OCI-LY3 (cell line): ENCODE measurements around the gene SH3RF3.

Experiments used
- EZH2phosphoT487 ChIP-seq: fragments of 200-600 bp; shearing (Covaris generic); IDR thresholded peaks from 2 replicates; pipeline ENCODE4 v1.6.1; 2018; ENCODE audit warnings: antibody characterized with exemption, mixed run types, low read depth
- TF ChIP-seq, protein P1 (sequence below): fragments of 200-600, 300-600 bp; sonication (generic); IDR thresholded peaks from 2 replicates; pipeline ENCODE4 v1.5.1; 2014; ENCODE audit warnings: antibody characterized with exemption, low read length, low read depth

DNA sequence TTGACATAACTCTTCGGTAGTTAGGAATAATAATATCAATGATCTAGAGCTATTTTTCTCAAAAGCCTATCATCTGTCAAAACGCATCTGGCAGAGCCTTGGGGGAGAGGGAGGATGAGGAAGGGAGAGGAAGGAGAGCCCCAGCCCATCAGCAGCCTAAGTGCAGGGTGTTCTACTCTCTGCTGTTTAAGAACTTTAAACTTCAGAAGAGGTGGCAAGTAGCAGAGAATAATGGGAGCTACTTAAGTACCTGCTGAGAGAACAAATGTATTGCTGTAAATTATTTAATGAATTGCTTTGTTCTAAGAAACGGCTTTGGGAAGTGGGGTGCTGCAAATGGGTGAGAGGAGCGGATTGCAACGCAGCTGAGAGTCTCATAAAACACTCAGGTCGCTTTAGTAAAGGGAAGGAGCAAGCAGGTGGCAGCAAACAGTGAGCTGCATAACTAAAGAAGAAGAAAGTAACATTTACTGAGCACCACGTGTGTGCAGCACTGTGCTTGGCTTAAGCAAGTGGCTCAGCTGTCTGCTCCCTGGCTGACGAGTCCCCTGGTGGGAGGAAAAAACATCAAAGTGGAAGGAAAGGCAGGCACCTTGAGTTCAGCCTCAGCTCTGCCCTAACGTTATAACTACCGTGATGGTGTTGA is 26.3 kb upstream of the SH3RF3 start:
- TF ChIP-seq, protein P1, sequence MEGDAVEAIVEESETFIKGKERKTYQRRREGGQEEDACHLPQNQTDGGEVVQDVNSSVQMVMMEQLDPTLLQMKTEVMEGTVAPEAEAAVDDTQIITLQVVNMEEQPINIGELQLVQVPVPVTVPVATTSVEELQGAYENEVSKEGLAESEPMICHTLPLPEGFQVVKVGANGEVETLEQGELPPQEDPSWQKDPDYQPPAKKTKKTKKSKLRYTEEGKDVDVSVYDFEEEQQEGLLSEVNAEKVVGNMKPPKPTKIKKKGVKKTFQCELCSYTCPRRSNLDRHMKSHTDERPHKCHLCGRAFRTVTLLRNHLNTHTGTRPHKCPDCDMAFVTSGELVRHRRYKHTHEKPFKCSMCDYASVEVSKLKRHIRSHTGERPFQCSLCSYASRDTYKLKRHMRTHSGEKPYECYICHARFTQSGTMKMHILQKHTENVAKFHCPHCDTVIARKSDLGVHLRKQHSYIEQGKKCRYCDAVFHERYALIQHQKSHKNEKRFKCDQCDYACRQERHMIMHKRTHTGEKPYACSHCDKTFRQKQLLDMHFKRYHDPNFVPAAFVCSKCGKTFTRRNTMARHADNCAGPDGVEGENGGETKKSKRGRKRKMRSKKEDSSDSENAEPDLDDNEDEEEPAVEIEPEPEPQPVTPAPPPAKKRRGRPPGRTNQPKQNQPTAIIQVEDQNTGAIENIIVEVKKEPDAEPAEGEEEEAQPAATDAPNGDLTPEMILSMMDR = no peak
- TF ChIP-seq EZH2phosphoT487 = no peak
